ENCODE measurements around the gene MYH9.

MYH9 gene

DNA sequence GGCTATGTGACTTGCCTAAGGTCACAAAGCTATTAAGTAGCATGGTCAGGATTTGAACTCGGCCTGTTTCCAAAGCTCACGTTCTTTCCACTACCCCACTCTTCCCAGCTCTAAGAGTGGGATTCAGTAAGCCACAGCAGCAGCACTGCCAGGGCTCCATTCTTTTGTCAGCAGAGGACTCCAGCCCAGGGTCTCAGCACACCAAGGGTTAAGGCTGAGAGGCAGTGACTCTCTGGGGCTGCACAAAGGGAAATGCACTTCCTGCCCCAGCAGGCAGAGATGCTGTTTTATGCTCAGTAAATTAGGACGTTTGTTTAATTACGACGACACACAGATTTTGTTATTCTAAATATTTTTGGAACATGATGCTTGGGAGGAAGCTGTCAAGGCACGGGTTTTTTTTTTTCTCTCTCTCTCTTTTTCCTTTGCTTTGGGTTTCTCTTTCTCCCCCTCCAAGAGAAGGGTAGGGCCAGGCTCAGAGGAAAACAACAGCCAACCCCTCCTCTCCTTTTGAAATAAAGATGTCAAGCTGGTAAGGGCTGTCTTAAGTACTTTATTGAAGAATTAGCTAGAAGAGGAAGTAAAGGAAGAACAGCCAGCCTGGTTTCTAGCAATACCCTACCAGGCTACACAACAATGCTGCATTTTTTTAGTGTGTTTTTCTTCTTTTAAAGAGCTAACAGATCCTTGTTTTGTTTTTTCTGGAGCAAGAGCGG lies 2.8 kb downstream of the MYH9 start:
- H3K4me2 ChIP-seq (ENCODE audit: low read length) = peak overlapping the region; percentile 97
- peaks cover 83% of the 10 kb centered on the region for H3K79me2 ChIP-seq (ENCODE audit: control insufficient read depth, low read length)
- H3K36me3 ChIP-seq (ENCODE audit: control insufficient read depth, low read length) = peaks cover 49% of the 10 kb centered on the region
- no peaks in the 10 kb centered on the region for H3K9me2 ChIP-seq (replicated peaks; ENCODE audit: control insufficient read depth, low read length)
- H3F3A ChIP-seq (ENCODE audit: control insufficient read depth, insufficient read depth) = peaks cover 30% of the 10 kb centered on the region
- H3K27me3 ChIP-seq (ENCODE audit: control insufficient read depth, low read length) = no peaks in the 10 kb centered on the region
- peaks cover 73% of the 10 kb centered on the region for H3K4me1 ChIP-seq (ENCODE audit: control insufficient read depth, low read length)
- H4K20me1 ChIP-seq (ENCODE audit: control insufficient read depth, insufficient read depth, low read depth, low read length) = peaks cover 4% of the 10 kb centered on the region; the same call in 1 of the 2 replicates
- H3K4me3 ChIP-seq (ENCODE audit: low read length) = peak overlapping the region; percentile 85
- no peaks in the 10 kb centered on the region for H3K9me3 ChIP-seq (ENCODE audit: control insufficient read depth, insufficient read depth, low read length)
- H3K27ac ChIP-seq (ENCODE audit: low read depth, low read length) = peak overlapping the region; percentile 91
- TF ChIP-seq, protein P1, sequence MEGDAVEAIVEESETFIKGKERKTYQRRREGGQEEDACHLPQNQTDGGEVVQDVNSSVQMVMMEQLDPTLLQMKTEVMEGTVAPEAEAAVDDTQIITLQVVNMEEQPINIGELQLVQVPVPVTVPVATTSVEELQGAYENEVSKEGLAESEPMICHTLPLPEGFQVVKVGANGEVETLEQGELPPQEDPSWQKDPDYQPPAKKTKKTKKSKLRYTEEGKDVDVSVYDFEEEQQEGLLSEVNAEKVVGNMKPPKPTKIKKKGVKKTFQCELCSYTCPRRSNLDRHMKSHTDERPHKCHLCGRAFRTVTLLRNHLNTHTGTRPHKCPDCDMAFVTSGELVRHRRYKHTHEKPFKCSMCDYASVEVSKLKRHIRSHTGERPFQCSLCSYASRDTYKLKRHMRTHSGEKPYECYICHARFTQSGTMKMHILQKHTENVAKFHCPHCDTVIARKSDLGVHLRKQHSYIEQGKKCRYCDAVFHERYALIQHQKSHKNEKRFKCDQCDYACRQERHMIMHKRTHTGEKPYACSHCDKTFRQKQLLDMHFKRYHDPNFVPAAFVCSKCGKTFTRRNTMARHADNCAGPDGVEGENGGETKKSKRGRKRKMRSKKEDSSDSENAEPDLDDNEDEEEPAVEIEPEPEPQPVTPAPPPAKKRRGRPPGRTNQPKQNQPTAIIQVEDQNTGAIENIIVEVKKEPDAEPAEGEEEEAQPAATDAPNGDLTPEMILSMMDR (IDR thresholded peaks at IDR 0.05; ENCODE audit: low read depth, low read length, poor library complexity, severe bottlenecking) = no peak
- no peak for TF ChIP-seq EZH2phosphoT487 (IDR thresholded peaks at IDR 0.05; ENCODE audit: borderline replicate concordance, low read length)

DNA sequence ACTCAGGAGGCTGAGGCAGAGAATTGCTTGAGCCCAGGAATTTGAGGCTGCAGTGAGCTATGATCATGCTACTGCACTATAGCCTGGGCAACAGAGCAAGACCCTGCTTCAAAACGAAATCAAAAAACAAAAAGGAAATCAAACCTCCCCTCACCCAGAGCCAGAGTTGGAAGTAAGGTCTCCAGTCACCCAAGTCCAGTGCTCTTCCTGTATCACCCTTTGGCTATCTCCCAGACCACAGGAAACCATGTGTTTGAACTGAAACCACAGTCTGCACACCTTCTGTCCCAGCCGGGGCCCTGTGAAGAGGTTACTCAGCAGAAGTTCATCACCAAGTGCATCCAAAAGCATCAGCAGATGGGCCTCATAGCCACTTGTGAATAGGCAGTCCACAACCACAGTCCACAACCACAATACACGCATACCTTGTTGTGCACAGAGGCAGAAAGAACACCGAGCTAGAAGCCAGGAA lies 4.6 kb downstream of the MYH9 start:
- Histone ChIP-seq H3K4me2 (ENCODE audit: low read length) (peak overlapping the region; percentile 66), H3K36me3 (ENCODE audit: control insufficient read depth, low read length) (peaks cover 64% of the 10 kb centered on the region), H4K20me1 (ENCODE audit: control insufficient read depth, insufficient read depth, low read depth, low read length) (peaks cover 7% of the 10 kb centered on the region; the same call in 1 of the 2 replicates)

DNA sequence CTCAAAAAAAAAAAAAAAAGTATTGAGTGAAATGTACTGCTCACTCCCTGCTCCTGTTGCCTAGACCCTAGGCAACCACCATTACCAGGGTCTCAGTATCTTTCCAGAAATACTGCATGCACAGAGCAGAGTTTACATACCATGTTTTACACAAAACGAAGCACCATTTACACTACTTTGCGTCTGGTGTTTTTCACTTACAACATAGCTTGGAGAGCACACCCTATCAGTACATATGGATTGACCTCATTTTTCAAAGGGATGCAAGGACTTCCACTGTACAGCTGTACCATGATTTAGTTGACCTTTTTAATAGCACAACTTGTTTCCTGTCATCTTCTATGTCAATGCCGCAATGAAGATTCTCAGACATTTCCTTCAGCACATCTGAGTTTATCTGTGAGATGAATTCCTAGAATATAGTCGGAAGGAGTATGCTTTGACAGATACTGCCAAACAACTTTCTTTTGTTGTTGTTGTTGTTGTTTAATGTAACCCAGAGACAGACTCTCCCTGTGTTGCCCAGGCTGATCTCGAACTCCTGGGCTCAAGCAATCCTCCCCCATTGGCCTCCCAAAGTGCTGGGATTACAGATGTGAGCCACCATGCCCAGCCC lies 6.1 kb downstream of the MYH9 start:
- H3K4me2 ChIP-seq (ENCODE audit: low read length) = peak overlapping the region; percentile 85
- peaks cover 99% of the 10 kb centered on the region for H3K79me2 ChIP-seq (ENCODE audit: control insufficient read depth, low read length)
- H3K9me3 ChIP-seq (ENCODE audit: control insufficient read depth, insufficient read depth, low read length) = no peaks in the 10 kb centered on the region
- no peaks in the 10 kb centered on the region for H3K27me3 ChIP-seq (ENCODE audit: control insufficient read depth, low read length)
- H3K4me1 ChIP-seq (ENCODE audit: control insufficient read depth, low read length) = peaks cover 96% of the 10 kb centered on the region
- peaks cover 45% of the 10 kb centered on the region for H3F3A ChIP-seq (ENCODE audit: control insufficient read depth, insufficient read depth)
- no peak for TF ChIP-seq EZH2phosphoT487 (IDR thresholded peaks at IDR 0.05; ENCODE audit: borderline replicate concordance, low read length)
- TF ChIP-seq, protein P1 (IDR thresholded peaks at IDR 0.05; ENCODE audit: low read depth, low read length, poor library complexity, severe bottlenecking) = no peak
- peak overlapping the region; percentile 8; the same call in 1 of the 2 replicates for H3K4me3 ChIP-seq (ENCODE audit: low read length)
- peaks cover 64% of the 10 kb centered on the region for H3K36me3 ChIP-seq (ENCODE audit: control insufficient read depth, low read length)
- no peaks in the 10 kb centered on the region for H3K9me2 ChIP-seq (replicated peaks; ENCODE audit: control insufficient read depth, low read length)
- H3K27ac ChIP-seq (ENCODE audit: low read depth, low read length) = peak overlapping the region; percentile 88
- peaks cover 8% of the 10 kb centered on the region; the same call in 1 of the 2 replicates for H4K20me1 ChIP-seq (ENCODE audit: control insufficient read depth, insufficient read depth, low read depth, low read length)

More for the DNA sequence above, 4.6 kb downstream of the MYH9 start:
- no peaks in the 10 kb centered on the region for H3K9me2 ChIP-seq (replicated peaks; ENCODE audit: control insufficient read depth, low read length)
- H3K4me3 ChIP-seq (ENCODE audit: low read length) = peak overlapping the region; percentile 38
- peaks cover 80% of the 10 kb centered on the region for H3K4me1 ChIP-seq (ENCODE audit: control insufficient read depth, low read length)
- H3K79me2 ChIP-seq (ENCODE audit: control insufficient read depth, low read length) = peaks cover 96% of the 10 kb centered on the region
- H3K9me3 ChIP-seq (ENCODE audit: control insufficient read depth, insufficient read depth, low read length) = no peaks in the 10 kb centered on the region
- TF ChIP-seq EZH2phosphoT487 (IDR thresholded peaks at IDR 0.05; ENCODE audit: borderline replicate concordance, low read length) = no peak
- TF ChIP-seq, protein P1 (IDR thresholded peaks at IDR 0.05; ENCODE audit: low read depth, low read length, poor library complexity, severe bottlenecking) = no peak
- peaks cover 42% of the 10 kb centered on the region for H3F3A ChIP-seq (ENCODE audit: control insufficient read depth, insufficient read depth)
- H3K27me3 ChIP-seq (ENCODE audit: control insufficient read depth, low read length) = no peaks in the 10 kb centered on the region
- H3K27ac ChIP-seq (ENCODE audit: low read depth, low read length) = peak overlapping the region; percentile 55

Measured in DOHH2 (cell line).